Hepatocyte (in vitro differentiated cells): ENCODE results near the gene IAPP. TPM values are rescaled to one million over a fixed set of nuclear protein-coding genes. Genes with fewer than 3 reads are reported as not detected.

Source experiments
- DNase-seq: peaks from one replicate; pipeline ENCODE4 v3.0.0-alpha.2; 2016; ENCODE audit warnings: low spot score
- H2AFZ ChIP-seq: fragments of 200-600 bp; sonication (generic); 2 replicates; pipeline ENCODE4 v1.6.0; 2016; ENCODE audit warnings: antibody characterized with exemption, mild to moderate bottlenecking
- H3K27ac ChIP-seq: fragments of 200-600 bp; sonication (generic); 2 replicates; pipeline ENCODE4 v1.5.1; 2016; ENCODE audit warnings: mild to moderate bottlenecking
- H3K27me3 ChIP-seq: fragments of 200-600 bp; sonication (generic); 2 replicates; pipeline ENCODE4 v1.6.1; 2016
- H3K36me3 ChIP-seq: fragments of 200-600 bp; sonication (generic); replicated peaks from 2 replicates; pipeline ENCODE4 v1.5.1; 2016; ENCODE audit warnings: low read depth; ENCODE audit not compliant: insufficient read depth
- H3K4me1 ChIP-seq: fragments of 200-600 bp; sonication (generic); 2 replicates; pipeline ENCODE4 v1.5.1; 2016; ENCODE audit warnings: mild to moderate bottlenecking, moderate library complexity; ENCODE audit not compliant: insufficient read depth
- H3K4me2 ChIP-seq: fragments of 200-600 bp; sonication (generic); 2 replicates; pipeline ENCODE4 v1.6.0; 2016
- H3K4me3 ChIP-seq: fragments of 200-600 bp; sonication (generic); 2 replicates; pipeline ENCODE4 v1.5.1; 2016; ENCODE audit warnings: mild to moderate bottlenecking
- H3K79me2 ChIP-seq: fragments of 200-600 bp; sonication (generic); 2 replicates; pipeline ENCODE4 v1.6.0; 2017; ENCODE audit warnings: mild to moderate bottlenecking
- H3K9me2 ChIP-seq: fragments of 200-600 bp; sonication (generic); replicated peaks from 2 replicates; pipeline ENCODE4 v1.6.0; 2017; ENCODE audit warnings: mild to moderate bottlenecking; ENCODE audit not compliant: insufficient read depth
- H3K9me3 ChIP-seq: fragments of 200-600 bp; sonication (generic); 2 replicates; pipeline ENCODE4 v1.5.1; 2016; ENCODE audit warnings: low read depth, mild to moderate bottlenecking
- H4K20me1 ChIP-seq: fragments of 200-600 bp; sonication (generic); 2 replicates; pipeline ENCODE4 v1.6.0; 2016; ENCODE audit warnings: mild to moderate bottlenecking; ENCODE audit not compliant: insufficient read depth, poor library complexity, severe bottlenecking
- CTCF ChIP-seq: fragments of 200-600 bp; sonication (generic); IDR thresholded peaks from 2 replicates; pipeline ENCODE4 v1.5.1; 2016; ENCODE audit warnings: antibody characterized with exemption, mild to moderate bottlenecking; ENCODE audit not compliant: poor library complexity
- EZH2 ChIP-seq: fragments of 200-600 bp; sonication (generic); IDR thresholded peaks from 2 replicates; pipeline ENCODE4 v1.6.1; 2016; ENCODE audit warnings: antibody characterized with exemption, mild to moderate bottlenecking, borderline replicate concordance
- EZH2phosphoT487 ChIP-seq: fragments of 200-600 bp; sonication (generic); IDR thresholded peaks from one replicate; pipeline ENCODE4 v1.6.1; 2018; ENCODE audit warnings: antibody characterized with exemption, mild to moderate bottlenecking, low read depth, moderate library complexity; ENCODE audit not compliant: unreplicated experiment, severe bottlenecking
- WGBS: methylation state at CpG from one replicate; pipeline ENCODE4 v1.1.6; 2016; ENCODE audit warnings: low lambda C conversion rate; ENCODE audit errors: missing lambda C conversion rate; 5-methylcytosine and 5-hydroxymethylcytosine counted together
- polyA plus RNA-seq: library from polyadenylated mRNA; unstranded; fragments of >200 nt; fragmentation: Nextera tagmentation; extraction: Ambion mirVana; gene quantifications from 2 replicates; pipeline ENCODE4 v1.2.1, GENCODE V29; 2016
- total RNA-seq: library from RNA; depleted of rRNA; stranded (reverse); fragments of >200 nt; gene quantifications from 2 replicates; pipeline ENCODE4 v1.2.3, GENCODE V29; 2014

IAPP gene
- total and polyA plus RNA-seq, 2 experiments from 2014 or later, result not detected

DNA sequence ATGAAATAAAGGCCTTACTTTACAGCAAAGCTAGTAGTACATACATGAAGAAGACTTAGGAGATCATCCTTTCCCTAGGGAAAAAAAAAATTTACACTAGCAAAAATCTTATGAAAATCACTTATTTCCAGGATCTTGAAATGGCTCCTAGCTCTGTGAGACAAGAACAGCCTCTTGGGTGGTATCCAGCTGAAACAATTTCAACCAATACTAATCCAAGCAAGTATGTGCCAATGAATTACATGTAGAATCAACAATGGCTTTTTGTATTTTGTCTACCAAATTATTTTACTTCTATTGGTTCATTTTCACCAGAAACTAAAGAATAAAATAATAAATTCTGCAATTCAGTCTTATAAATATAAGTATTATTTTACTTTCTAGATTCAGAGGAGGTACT is 35.2 kb upstream of the IAPP start:
- Histone ChIP-seq H3K9me2 (no peaks in the 10 kb centered on the region), H4K20me1 (no peaks in the 10 kb centered on the region), H3K4me2 (no peak overlapping the region), H3K27ac (no peak overlapping the region), H3K4me1 (no peaks in the 10 kb centered on the region), H3K4me3 (no peak overlapping the region), H3K9me3 (no peaks in the 10 kb centered on the region), H3K79me2 (no peaks in the 10 kb centered on the region), H3K36me3 (no peaks in the 10 kb centered on the region), H2AFZ (no peak overlapping the region), H3K27me3 (no peaks in the 10 kb centered on the region)
- no peak for DNase-seq
- no peak for TF ChIP-seq EZH2phosphoT487
- no peak for TF ChIP-seq EZH2
- TF ChIP-seq CTCF, result no peak

GRCh38 chr12:21337959-21338744 is 34.5 kb upstream of the IAPP start:
- H2AFZ ChIP-seq, result no peak overlapping the region
- no peaks in the 10 kb centered on the region for H3K36me3 ChIP-seq
- H3K4me2 ChIP-seq, result no peak overlapping the region
- H3K27ac ChIP-seq, result no peak overlapping the region
- no peaks in the 10 kb centered on the region for H3K9me3 ChIP-seq
- TF ChIP-seq EZH2 (no peak), EZH2phosphoT487 (no peak), CTCF (no peak)
- WGBS, result 85% methylated on average over 6 of the region's 6 CpGs
- no peaks in the 10 kb centered on the region for H3K27me3 ChIP-seq
- H3K4me3 ChIP-seq, result no peak overlapping the region
- H3K79me2 ChIP-seq, result no peaks in the 10 kb centered on the region
- DNase-seq, result no peak
- H4K20me1 ChIP-seq, result no peaks in the 10 kb centered on the region
- no peaks in the 10 kb centered on the region for H3K9me2 ChIP-seq
- no peaks in the 10 kb centered on the region for H3K4me1 ChIP-seq

DNA sequence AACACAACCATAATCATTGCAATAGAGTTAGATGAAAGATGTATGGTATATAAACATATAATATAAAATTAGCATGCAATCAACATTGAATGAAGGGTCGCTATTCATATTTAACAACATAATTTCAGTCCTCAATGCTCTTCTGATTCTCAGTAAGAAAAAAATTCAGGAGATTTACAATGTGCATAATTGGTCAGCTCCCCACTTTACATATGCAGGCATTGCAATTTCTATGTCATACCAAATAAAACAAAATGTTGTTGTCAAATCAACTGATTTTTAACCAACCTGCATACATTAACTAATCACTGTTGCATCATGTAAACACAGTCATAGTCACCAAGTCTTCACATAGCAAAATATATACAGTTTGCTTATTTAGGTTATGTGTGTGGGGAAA is 32.8 kb upstream of the IAPP start:
- TF ChIP-seq EZH2phosphoT487 (no peak), CTCF (no peak), EZH2 (no peak)
- no peak overlapping the region for H2AFZ ChIP-seq
- H3K4me2 ChIP-seq, result no peak overlapping the region
- no peak overlapping the region for H3K4me3 ChIP-seq
- H3K4me1 ChIP-seq, result no peaks in the 10 kb centered on the region
- WGBS, result 93% methylated on average over 1 of the region's 1 CpG
- H3K79me2 ChIP-seq, result no peaks in the 10 kb centered on the region
- H4K20me1 ChIP-seq, result no peaks in the 10 kb centered on the region
- DNase-seq, result no peak
- no peaks in the 10 kb centered on the region for H3K36me3 ChIP-seq
- H3K27me3 ChIP-seq, result no peaks in the 10 kb centered on the region
- H3K9me2 ChIP-seq, result no peaks in the 10 kb centered on the region
- H3K9me3 ChIP-seq, result no peaks in the 10 kb centered on the region
- no peak overlapping the region for H3K27ac ChIP-seq
